ENCODE results near the gene MICALL2. TPM values are rescaled to one million over a fixed set of nuclear protein-coding genes. Genes with fewer than 3 reads are reported as not detected.

MICALL2 gene
- total RNA-seq, 1 donor from 2014 or later, result 5.7 TPM

- DNase-seq, result no peak
Observed at GRCh38 chr7:1392556-1392955, 66.7 kb downstream of the MICALL2 start.

GRCh38 chr7:1391449-1391848 is 67.8 kb downstream of the MICALL2 start:
- no peak for DNase-seq

GRCh38 chr7:1388703-1389335 is 70.5 kb downstream of the MICALL2 start:
- DNase-seq, result no peak

- DNase-seq, result no peak
Observed at GRCh38 chr7:1388021-1388702, 71.1 kb downstream of the MICALL2 start.

- no peak for DNase-seq
Observed at GRCh38 chr7:1387261-1387660, 72.0 kb downstream of the MICALL2 start.

- DNase-seq, result no peak
Observed at GRCh38 chr7:1386623-1387220, 72.5 kb downstream of the MICALL2 start.

GRCh38 chr7:1385809-1386622 is 73.3 kb downstream of the MICALL2 start:
- DNase-seq, result no peak

GRCh38 chr7:1385086-1385808 is 74.0 kb downstream of the MICALL2 start:
- no peak for DNase-seq

Other genes starting within 250 kb of the MICALL2 start
- gene UNCX, start 226.6 kb downstream of the MICALL2 start, total RNA-seq, result not detected
- 21.1 TPM for gene INTS1, start 44.9 kb upstream of the MICALL2 start, total RNA-seq
- gene MAFK, start 71.2 kb upstream of the MICALL2 start, total RNA-seq, result 13.5 TPM
- 7.7 TPM for gene TMEM184A, start 96.7 kb upstream of the MICALL2 start, total RNA-seq
- 12.6 TPM for gene PSMG3, start 110.6 kb upstream of the MICALL2 start, total RNA-seq
- gene ELFN1, start 210.8 kb upstream of the MICALL2 start, total RNA-seq, result 3.1 TPM

All from skin of body (tissue), 2 donors.